ENCODE results near the gene CADPS. TPM values are rescaled to one million over a fixed set of nuclear protein-coding genes. Genes with fewer than 3 reads are reported as not detected.

The CADPS gene
- total and polyA plus RNA-seq, 9 of the 15 experiments (the other 6 are each of a cell fraction or from before 2014, with no cell fraction given): not detected

DNA sequence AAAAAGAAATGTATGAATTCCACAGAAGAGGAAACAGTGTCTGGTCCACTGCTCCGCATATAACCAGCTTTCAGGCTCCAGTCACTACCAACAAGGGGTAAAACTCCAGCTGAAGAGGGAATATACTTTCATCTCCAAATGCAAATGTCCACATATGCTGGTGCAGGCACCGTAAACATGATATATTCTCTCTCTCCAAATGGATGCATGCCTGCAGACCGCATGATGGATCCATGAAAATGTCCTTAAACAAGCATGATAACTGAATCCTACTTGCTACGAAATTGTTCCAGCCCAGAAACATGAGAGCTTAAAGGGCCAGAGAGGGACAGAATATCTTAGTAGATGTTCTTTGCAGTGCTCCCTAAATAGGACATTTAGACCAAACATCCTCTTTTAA, 351.5 kb downstream of the CADPS start:
- Histone ChIP-seq H3K4me1 (replicated peaks in 1 of 2; ENCODE audit: control insufficient read depth in 2 of 2, insufficient read depth in 2 of 2, low read length in 2 of 2) (no peaks in the 10 kb centered on the region), H3K36me3 (ENCODE audit: control insufficient read depth, insufficient read depth, low read length) (no peaks in the 10 kb centered on the region), H3K9me3 (replicated peaks; ENCODE audit: control insufficient read depth, insufficient read depth, low read depth, low read length) (no peaks in the 10 kb centered on the region), H3K9me1 (ENCODE audit: control insufficient read depth, insufficient read depth, low read length) (no peaks in the 10 kb centered on the region), H4K20me1 (replicated peaks; ENCODE audit: control insufficient read depth, insufficient read depth, low read length) (no peaks in the 10 kb centered on the region), H2AFZ (ENCODE audit: low read depth, low read length) (no peak overlapping the region), H3K79me2 (ENCODE audit: control insufficient read depth, insufficient read depth, low read length) (no peaks in the 10 kb centered on the region), H3K27ac (ENCODE audit: extremely low read depth, low read depth, low read length) (no peak overlapping the region), H3K27me3 (ENCODE audit: control insufficient read depth in 2 of 2, insufficient read depth in 2 of 2, low read length in 2 of 2) (no peaks in the 10 kb centered on the region), H3K4me2 (ENCODE audit: insufficient read depth, low read length) (no peak overlapping the region), H3K4me3 (no peak overlapping the region), H3K9ac (ENCODE audit: insufficient read depth in 1 of 2, low read depth in 2 of 2, low read length in 2 of 2) (no peak overlapping the region)
- FAIRE-seq (no peak), DNase-seq (ENCODE audit: extremely low read depth in 1 of 4, low spot score in 3 of 4) (no peak), ATAC-seq (no peak)
- 3% methylated on average over 4 of the region's 4 CpGs for WGBS (ENCODE audit: insufficient coverage, low coverage, missing lambda C conversion rate)
- ChIA-PET POLR2A (no interaction called here), CTCF (ENCODE audit: low intra/inter-chr PET ratio) (no interaction called here)
- intact Hi-C loops (cut with micrococcal nuclease) (no loop called here), in situ Hi-C loops (cut with MboI) (no loop called here)
- BruUV-seq (replicated peaks): no TSS peak
- TF ChIP-seq CBX2 (IDR thresholded peaks at IDR 0.05; ENCODE audit: insufficient read depth, low read length, poor library complexity, severe bottlenecking) (no peak), ZNF766 (CRISPR knock-in tag; conservative IDR thresholded peaks at IDR 0.05) (no peak), SRSF9 (IDR thresholded peaks at IDR 0.05; ENCODE audit: borderline replicate concordance, low read depth, low read length) (no peak), RBM34 (IDR thresholded peaks at IDR 0.05; ENCODE audit: borderline replicate concordance, insufficient read depth, low read length) (no peak), IRF2 (CRISPR knock-in tag; IDR thresholded peaks at IDR 0.05) (no peak), POLR3A (IDR thresholded peaks at IDR 0.05; ENCODE audit: borderline replicate concordance, extremely low read depth, insufficient read depth, insufficient read length) (no peak), HNRNPK (IDR thresholded peaks at IDR 0.05; ENCODE audit: low read depth, low read length, poor library complexity, severe bottlenecking) (no peak), HEY1 (CRISPR knock-in tag; IDR thresholded peaks at IDR 0.05; ENCODE audit: borderline replicate concordance) (no peak), ZNF695 (CRISPR knock-in tag; IDR thresholded peaks at IDR 0.05) (no peak), ATF7 (IDR thresholded peaks at IDR 0.05) (no peak), ZNF3 (CRISPR knock-in tag; IDR thresholded peaks at IDR 0.05) (no peak)
- TF ChIP-seq, protein P1, sequence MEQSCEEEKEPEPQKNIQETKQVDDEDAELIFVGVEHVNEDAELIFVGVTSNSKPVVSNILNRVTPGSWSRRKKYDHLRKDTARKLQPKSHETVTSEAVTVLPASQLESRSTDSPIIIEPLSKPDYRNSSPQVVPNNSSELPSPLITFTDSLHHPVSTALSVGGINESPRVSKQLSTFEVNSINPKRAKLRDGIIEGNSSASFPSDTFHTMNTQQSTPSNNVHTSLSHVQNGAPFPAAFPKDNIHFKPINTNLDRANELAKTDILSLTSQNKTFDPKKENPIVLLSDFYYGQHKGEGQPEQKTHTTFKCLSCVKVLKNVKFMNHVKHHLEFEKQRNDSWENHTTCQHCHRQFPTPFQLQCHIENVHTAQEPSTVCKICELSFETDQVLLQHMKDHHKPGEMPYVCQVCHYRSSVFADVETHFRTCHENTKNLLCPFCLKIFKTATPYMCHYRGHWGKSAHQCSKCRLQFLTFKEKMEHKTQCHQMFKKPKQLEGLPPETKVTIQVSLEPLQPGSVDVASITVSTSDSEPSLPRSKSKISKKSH (CRISPR knock-in tag; IDR thresholded peaks at IDR 0.05): no peak
- TF ChIP-seq, protein P2, sequence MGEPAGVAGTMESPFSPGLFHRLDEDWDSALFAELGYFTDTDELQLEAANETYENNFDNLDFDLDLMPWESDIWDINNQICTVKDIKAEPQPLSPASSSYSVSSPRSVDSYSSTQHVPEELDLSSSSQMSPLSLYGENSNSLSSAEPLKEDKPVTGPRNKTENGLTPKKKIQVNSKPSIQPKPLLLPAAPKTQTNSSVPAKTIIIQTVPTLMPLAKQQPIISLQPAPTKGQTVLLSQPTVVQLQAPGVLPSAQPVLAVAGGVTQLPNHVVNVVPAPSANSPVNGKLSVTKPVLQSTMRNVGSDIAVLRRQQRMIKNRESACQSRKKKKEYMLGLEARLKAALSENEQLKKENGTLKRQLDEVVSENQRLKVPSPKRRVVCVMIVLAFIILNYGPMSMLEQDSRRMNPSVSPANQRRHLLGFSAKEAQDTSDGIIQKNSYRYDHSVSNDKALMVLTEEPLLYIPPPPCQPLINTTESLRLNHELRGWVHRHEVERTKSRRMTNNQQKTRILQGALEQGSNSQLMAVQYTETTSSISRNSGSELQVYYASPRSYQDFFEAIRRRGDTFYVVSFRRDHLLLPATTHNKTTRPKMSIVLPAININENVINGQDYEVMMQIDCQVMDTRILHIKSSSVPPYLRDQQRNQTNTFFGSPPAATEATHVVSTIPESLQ (CRISPR knock-in tag; IDR thresholded peaks at IDR 0.05): no peak
- TF ChIP-seq, protein P3, sequence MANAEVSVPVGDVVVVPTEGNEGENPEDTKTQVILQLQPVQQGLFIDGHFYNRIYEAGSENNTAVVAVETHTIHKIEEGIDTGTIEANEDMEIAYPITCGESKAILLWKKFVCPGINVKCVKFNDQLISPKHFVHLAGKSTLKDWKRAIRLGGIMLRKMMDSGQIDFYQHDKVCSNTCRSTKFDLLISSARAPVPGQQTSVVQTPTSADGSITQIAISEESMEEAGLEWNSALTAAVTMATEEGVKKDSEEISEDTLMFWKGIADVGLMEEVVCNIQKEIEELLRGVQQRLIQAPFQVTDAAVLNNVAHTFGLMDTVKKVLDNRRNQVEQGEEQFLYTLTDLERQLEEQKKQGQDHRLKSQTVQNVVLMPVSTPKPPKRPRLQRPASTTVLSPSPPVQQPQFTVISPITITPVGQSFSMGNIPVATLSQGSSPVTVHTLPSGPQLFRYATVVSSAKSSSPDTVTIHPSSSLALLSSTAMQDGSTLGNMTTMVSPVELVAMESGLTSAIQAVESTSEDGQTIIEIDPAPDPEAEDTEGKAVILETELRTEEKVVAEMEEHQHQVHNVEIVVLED (CRISPR knock-in tag; IDR thresholded peaks at IDR 0.05): no peak

All from K562 (cell line).